SK-N-MC (cell line): ENCODE results near the gene CD59.

Experiments
- EZH2 ChIP-seq: fragments of 200-600 bp; sonication (generic); IDR thresholded peaks from one replicate; pipeline ENCODE4 v1.6.1; 2017; ENCODE audit warnings: antibody characterized with exemption
- FOXP2 ChIP-seq: optimal IDR thresholded peaks from 2 replicates; pipeline ENCODE3; 2011; ENCODE audit warnings: mild to moderate bottlenecking, moderate library complexity; ENCODE audit not compliant: insufficient read depth; ENCODE audit errors: extremely low read length, control extremely low read depth
- POLR2AphosphoS5 ChIP-seq: IDR thresholded peaks from 2 replicates; pipeline ENCODE4 v1.6.1; 2012; ENCODE audit warnings: mild to moderate bottlenecking, low read depth, low read length, borderline replicate concordance

GRCh38 chr11:33773987-33774735 is 37.9 kb upstream of the CD59 start, which contains the start of gene FBXO3:
- TF ChIP-seq EZH2 (no peak), POLR2AphosphoS5 (no peak; the same call in 1 of the 2 replicates), FOXP2 (no peak)
